ENCODE measurements around the gene TTR. TPM values are rescaled to one million over a fixed set of nuclear protein-coding genes. Genes with fewer than 3 reads are reported as not detected.

Gene TTR
- total RNA-seq, 1 donor from 2014 or later = 0.31 TPM

DNA sequence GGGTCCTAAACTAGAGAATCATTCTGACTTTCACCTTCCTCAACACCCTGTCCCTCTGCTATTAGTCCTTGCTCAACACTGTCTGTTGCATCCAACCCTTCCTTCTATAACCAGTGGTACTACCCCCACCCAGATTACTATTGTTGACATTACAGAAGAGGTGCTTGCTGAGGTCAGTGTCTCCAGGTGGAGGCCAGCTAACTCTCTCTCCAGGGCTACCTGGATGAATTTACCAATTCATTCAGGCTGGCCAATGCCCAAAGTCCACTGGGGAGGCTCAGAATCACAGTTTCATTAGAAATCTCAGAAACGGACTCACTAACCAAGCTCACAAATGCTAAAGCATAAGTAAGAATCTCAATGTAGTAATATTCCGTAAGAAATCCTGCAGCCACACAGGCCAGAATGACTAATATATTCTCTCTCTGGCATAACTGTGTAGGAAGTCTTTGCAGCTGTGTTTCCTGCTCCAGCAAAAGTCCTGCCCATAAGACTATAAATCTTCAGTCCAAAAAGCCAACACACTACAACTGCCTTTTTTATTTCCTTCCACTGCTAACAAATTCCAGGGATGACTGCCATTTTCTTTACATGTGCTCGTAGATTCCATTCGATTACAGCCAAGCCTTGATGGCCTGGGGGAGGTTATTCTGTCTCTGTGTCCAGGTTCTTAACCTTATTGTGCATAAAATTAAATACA is 10.0 kb upstream of the TTR start:
- no peak for DNase-seq

DNA sequence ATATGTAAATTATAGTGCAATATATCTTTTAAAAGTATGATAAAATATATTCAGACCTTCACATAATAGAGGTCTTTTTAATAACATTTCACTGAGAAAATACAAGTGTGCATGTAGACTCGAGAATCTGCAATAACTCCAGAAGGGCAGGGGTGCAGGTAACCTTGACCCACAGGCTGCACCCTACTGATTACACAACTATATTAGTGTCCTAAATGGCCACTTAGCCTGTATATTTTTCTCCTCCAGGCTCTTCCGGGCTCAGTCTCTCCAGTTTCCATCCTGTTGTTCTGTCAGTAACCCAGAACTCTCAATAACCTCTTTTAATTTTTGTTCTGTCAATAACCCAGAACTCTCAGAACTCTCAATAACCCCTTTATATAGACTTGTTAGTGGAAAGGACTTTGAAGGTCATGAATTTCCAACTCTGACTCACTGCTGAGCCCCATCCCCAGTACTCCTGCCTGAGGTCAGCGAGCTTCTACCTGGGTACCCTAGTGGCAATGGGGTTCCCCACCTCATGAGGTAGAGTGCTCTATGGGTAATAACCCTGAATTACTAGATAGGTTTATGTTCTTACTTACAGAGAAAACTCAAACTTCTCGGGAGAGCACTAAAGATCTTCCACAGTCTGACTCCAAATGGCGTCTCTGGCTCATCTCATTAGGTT is 8.4 kb upstream of the TTR start:
- no peak for DNase-seq

DNA sequence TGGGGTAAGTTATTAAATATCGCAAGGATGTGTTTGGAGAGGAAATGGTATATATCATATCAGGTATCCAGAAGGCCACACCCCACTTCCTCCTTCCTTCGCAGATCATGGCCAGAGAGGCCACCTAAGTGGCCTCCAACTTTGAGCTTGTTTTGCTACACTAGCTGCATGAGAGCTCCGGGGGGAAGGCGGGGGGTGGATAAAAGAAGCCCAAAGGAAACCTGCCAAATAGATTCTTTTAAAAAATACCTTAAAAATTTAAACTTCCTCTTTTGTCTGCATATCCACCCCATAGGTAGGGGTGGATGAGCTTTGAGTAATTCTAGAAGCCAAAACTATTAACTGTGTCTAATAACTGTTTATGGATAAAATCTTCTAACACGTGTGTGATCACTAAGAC is 5.7 kb upstream of the TTR start:
- no peak for DNase-seq

DNA sequence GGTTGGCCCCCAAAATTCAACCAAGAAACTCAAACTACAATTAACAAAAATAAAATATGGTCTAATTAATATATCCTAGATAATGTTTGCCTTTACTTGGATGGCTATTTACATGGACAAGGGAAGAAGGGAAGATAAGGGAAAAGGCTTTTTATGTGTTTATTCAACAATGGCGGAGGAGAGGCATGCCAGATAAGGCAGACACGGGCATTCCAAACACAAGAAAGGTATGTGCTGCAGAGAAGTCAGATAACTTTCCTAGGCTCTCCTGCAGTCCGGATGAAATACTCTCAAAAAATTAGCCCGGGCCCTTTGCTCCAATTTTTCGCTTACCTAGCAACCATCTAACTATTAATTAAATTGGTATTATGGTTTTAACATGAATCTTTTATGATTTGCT is 5.1 kb upstream of the TTR start:
- DNase-seq = no peak

DNA sequence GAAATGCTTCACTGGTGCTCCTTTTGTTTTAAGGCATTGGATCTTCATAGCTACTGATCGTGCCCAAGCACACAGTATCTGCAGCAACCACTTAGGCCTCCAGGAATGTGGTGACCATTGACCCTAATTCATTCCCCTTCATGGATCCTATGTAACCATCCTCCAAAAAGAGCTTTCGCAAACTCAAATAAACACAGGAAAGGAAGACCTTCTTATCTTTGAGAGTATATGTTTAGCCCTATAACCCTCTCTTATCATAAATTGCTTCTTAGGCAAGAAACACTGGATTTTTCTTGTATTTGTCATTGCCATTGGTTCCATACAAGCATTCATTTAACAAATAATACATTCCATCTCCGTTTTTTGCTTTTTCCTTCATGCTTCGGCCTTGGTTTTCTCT is 4.1 kb upstream of the TTR start:
- DNase-seq = no peak

DNA sequence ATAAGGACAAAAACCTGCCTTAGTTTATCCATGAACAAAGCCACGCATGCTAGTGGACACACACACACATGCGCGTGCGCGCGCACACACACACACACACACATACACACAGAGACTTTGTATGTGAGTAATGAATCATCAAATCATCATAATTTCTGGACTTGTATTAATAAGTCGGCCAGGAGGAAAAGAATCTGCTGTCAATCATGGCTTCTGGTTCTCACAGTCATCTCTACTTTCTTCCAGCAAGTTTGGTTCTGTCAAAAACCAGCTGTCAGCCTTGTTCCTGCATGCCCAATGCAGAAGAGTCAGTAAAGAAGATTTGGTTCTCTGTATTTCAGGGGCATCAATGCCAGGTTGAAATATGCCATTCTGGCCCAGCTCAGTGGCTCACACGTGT is 1.1 kb upstream of the TTR start:
- DNase-seq = no peak

DNA sequence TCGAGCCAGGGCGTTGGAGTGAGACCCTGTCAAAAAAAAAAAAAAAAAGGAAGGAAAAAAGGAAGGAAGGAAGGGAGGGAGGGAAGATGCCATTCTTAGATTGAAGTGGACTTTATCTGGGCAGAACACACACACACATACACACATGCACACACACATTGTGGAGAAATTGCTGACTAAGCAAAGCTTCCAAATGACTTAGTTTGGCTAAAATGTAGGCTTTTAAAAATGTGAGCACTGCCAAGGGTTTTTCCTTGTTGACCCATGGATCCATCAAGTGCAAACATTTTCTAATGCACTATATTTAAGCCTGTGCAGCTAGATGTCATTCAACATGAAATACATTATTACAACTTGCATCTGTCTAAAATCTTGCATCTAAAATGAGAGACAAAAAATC is 564 bp upstream of the TTR start:
- no peak for DNase-seq

DNA sequence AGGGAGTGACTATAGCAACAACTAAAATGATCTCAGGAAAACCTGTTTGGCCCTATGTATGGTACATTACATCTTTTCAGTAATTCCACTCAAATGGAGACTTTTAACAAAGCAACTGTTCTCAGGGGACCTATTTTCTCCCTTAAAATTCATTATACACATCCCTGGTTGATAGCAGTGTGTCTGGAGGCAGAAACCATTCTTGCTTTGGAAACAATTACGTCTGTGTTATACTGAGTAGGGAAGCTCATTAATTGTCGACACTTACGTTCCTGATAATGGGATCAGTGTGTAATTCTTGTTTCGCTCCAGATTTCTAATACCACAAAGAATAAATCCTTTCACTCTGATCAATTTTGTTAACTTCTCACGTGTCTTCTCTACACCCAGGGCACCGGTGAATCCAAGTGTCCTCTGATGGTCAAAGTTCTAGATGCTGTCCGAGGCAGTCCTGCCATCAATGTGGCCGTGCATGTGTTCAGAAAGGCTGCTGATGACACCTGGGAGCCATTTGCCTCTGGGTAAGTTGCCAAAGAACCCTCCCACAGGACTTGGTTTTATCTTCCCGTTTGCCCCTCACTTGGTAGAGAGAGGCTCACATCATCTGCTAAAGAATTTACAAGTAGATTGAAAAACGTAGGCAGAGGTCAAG is 955 bp downstream of the TTR start:
- DNase-seq = no peak

DNA sequence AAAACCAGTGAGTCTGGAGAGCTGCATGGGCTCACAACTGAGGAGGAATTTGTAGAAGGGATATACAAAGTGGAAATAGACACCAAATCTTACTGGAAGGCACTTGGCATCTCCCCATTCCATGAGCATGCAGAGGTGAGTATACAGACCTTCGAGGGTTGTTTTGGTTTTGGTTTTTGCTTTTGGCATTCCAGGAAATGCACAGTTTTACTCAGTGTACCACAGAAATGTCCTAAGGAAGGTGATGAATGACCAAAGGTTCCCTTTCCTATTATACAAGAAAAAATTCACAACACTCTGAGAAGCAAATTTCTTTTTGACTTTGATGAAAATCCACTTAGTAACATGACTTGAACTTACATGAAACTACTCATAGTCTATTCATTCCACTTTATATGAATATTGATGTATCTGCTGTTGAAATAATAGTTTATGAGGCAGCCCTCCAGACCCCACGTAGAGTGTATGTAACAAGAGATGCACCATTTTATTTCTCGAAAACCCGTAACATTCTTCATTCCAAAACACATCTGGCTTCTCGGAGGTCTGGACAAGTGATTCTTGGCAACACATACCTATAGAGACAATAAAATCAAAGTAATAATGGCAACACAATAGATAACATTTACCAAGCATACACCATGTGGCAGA is 3.6 kb downstream of the TTR start:
- no peak for DNase-seq

DNA sequence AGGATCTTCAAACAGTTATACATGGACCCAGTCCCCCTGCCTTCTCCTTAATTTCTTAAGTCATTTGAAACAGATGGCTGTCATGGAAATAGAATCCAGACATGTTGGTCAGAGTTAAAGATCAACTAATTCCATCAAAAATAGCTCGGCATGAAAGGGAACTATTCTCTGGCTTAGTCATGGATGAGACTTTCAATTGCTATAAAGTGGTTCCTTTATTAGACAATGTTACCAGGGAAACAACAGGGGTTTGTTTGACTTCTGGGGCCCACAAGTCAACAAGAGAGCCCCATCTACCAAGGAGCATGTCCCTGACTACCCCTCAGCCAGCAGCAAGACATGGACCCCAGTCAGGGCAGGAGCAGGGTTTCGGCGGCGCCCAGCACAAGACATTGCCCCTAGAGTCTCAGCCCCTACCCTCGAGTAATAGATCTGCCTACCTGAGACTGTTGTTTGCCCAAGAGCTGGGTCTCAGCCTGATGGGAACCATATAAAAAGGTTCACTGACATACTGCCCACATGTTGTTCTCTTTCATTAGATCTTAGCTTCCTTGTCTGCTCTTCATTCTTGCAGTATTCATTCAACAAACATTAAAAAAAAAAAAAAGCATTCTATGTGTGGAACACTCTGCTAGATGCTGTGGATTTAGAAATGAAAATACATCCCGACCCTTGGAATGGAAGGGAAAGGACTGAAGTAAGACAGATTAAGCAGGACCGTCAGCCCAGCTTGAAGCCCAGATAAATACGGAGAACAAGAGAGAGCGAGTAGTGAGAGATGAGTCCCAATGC is 4.6 kb downstream of the TTR start:
- DNase-seq = no peak

DNA sequence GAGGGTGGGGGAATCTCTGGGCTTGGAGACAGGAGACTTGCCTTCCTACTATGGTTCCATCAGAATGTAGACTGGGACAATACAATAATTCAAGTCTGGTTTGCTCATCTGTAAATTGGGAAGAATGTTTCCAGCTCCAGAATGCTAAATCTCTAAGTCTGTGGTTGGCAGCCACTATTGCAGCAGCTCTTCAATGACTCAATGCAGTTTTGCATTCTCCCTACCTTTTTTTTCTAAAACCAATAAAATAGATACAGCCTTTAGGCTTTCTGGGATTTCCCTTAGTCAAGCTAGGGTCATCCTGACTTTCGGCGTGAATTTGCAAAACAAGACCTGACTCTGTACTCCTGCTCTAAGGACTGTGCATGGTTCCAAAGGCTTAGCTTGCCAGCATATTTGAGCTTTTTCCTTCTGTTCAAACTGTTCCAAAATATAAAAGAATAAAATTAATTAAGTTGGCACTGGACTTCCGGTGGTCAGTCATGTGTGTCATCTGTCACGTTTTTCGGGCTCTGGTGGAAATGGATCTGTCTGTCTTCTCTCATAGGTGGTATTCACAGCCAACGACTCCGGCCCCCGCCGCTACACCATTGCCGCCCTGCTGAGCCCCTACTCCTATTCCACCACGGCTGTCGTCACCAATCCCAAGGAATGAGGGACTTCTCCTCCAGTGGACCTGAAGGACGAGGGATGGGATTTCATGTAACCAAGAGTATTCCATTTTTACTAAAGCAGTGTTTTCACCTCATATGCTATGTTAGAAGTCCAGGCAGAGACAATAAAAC is 6.5 kb downstream of the TTR start:
- DNase-seq = no peak

DNA sequence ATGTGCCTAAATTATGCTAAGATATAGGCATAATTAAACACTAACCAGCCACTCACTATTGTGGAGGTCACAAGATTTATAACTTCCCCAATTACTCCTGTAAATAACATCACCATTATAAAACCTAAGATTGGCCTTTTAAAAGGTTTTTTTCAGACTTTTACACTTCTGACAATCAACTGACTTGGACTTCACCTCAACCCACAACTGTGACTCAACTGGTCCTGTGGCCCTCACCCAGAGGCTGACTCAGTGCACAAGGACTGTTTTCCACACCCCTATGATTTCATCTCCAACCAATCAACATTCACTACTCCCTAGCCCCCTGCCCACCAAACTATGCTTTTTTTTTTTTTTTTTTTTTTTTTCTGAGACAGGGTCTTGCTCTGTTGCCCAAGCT is 11.6 kb downstream of the TTR start:
- DNase-seq = no peak

DNA sequence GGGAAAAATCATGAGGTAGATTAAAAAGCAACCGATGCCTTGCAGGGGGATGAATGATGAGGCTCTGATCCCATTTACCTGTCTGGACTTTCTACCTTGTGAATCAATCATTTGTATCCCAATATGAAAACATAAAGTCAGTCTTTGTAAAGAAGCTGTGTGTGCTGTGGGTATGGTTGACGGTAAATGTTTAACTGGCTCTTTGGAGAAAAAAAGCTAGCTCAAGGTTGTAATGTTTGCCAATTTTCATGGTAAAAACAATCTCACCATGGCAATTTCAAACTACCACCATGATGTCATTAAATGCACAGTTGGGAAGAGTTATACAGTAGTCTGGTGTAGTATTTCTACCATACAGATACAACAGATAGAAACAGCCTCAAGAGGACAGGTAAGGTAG is 14.6 kb downstream of the TTR start:
- DNase-seq = no peak

DNA sequence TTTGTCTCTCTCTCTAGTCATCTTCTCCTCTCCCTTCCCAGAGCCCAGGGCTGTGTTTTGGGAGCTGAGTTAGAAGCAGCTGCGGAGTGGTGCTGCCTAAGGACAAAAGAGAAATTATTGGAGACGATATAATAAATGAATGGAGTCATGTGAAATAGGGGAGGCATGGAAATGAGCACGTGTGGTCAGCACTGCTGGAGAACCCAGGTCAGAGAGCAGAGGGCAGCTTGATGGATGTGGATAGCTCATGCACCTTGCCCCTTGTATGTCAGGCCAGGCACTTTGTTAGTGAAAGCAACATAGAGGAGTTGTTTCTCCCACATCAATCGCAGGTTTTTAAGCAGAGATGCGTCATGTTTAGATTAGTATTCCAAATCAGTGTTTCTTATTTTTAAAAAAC is 15.7 kb downstream of the TTR start:
- DNase-seq = no peak

DNA sequence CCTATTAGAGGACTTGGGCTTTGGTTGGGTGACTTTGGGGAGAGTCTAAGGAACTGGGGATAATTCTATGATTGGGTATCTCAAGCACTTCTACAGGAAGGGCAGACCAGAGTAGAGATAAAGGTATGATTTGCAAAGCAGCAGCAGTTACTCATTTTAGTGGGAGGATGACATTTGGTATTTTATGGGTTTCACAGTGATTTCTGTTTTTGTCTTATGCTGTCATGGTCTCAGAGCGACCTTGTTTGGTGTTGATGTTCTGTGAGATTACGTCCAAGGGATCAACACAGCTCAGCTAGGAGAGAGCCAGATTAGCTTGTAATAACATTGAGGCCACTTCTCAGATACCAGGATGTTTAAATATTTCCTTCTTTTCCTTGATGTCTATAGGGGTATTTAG is 18.2 kb downstream of the TTR start:
- DNase-seq = no peak

DNA sequence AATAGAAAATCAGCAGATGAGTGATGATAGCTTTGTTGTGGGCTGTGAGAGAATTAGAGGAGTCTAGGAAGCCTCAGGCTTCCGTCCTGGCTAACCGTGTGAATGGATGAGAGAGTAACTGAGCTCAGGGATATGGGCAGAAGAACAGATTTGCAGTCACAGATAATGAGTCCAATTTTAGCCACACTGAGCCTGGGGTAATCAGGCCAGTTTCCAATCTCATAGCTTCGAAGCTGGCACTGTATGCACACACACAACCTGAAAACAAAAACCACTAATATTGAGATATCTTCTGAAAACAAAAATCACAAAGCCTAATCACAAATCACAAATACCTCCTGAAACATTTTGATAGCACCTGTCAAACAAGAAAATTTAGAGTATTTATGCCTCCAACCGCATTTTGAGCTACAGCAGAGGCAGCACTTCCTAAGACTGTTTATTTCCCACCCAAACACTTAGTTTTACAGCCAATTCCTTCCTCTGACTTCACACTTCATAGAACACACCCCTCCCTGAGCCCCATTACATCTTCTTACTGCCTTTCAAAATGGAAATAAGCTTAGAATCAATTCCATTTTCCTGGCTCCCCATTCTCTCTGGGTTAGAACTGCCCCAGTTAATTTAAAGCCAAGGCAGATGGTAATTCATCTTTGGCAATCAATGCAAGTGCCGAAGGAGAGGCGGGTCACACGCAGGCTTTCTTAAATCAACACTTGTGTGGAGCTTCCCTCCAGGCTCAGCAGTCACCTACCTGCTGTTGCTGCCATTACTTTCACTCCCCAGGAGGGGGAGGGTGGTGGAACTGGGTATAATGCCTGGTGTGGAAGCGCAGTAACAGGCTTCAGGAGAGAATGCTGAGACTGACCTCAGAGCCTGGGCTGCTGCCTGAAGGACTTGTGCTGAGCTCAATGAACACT is 18.9 kb downstream of the TTR start:
- DNase-seq = no peak

DNA sequence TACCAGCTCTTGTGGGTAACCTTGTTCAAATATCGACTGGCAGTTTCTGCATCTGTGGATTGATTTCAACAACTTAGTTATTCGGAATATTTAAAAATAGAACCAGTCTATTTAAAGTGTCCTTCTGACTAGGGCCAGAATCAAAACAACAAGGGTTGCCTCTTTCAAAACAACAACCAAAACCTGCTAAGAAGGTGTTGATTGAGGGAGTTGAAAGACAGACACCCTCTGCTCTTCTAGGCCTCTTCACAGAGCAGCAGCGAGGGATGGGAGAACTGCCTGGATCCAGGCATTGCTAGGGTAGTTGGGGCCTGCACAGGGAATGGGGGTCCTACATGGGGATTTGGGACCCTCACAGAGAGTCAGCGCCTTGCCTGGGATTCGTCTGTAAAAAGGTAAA is 19.8 kb downstream of the TTR start:
- DNase-seq = no peak

DNA sequence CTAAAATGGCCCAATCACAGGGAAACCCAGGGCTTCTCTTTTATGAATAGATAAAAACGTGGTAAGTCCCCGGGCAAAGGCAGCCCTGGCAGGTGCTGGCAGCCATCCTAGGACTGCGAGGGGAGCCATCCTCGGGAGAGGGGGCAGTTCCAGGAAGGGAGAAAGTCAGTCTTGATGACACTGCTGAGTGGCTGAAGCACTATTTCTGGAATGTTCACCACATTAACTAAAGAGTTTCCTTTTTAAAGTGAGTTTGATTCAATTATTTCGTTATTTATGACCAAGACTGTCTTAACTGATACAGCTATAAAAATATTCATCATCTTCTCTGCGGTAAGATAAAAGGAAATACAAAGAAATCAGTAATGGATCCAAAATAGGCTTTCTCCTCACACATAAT is 20.4 kb downstream of the TTR start:
- DNase-seq = no peak

DNA sequence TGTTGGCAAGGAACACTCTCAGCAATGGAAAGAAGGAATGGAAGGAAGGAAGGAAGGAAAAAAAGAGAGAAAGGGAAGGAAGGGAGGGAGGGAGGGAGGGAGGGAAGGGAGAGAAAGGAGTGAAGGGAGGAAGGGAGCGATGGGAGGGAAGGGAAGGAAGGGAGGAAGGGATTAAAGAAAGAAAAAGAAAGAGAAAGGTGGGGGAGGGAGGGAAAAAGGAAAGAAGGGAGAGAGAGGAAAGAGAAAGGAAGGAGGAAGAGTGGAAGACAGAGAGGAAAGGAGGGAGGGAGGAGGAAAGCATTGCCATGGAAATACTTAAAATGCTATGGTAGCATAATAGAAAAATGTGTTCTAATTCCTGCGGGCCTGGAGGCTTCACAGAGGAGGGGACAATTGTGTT is 22.4 kb downstream of the TTR start:
- DNase-seq = no peak

DNA sequence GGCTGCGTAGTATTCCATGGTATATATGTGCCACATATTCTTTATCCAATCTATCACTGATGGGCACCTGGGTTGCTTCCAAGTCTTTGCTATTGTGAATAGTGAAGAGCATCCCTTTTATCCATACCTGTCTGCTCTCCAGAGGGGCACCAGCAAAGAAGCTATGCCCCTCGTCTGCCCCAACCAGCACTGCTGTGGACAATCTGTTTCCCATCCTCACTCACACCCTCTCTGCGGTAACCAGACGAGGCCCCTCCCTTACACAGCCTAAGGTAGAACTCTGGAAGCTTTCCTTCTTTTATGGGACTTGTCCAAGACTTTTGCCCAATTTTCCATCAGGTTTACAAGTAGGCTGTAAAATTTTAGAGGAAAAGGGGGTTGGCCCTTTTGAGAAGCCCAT is 24.9 kb downstream of the TTR start:
- DNase-seq = no peak
